Parathyroid adenoma (tissue), 2 donors: ENCODE results near the gene BID.
"Not testable (repeated sequence)": the region's sequence is repeated elsewhere in the genome, so short reads cannot be mapped to it uniquely, and the experiment has no call there.

ENCODE experiments used
- H2AFZ ChIP-seq: fragments of 300-600 bp; sonication (generic); one replicate; pipeline ENCODE4 v1.7.0; 2017; ENCODE audit warnings: antibody characterized with exemption, mild to moderate bottlenecking
- H3K27ac ChIP-seq: fragments of 300-600 bp; sonication (generic); one replicate; pipeline ENCODE4 v1.7.0; 2017
- H3K27me3 ChIP-seq: fragments of 300-600 bp; sonication (generic); one replicate; pipeline ENCODE4 v1.7.0; 2017; ENCODE audit warnings: low read length; ENCODE audit not compliant: control insufficient read depth, insufficient read depth
- H3K36me3 ChIP-seq: fragments of 300-600 bp; sonication (generic); one replicate; pipeline ENCODE4 v1.7.0; 2017; ENCODE audit warnings: low read length; ENCODE audit not compliant: control insufficient read depth, insufficient read depth
- H3K4me1 ChIP-seq: fragments of 300-600 bp; sonication (generic); one replicate; pipeline ENCODE4 v1.7.0; 2017; ENCODE audit warnings: control low read depth
- H3K4me2 ChIP-seq: fragments of 300-600 bp; sonication (generic); one replicate; pipeline ENCODE4 v1.7.0; 2017; ENCODE audit warnings: low read length
- H3K4me3 ChIP-seq: fragments of 300-600 bp; sonication (generic); one replicate; pipeline ENCODE4 v1.7.0; 2017; ENCODE audit warnings: low read depth, low read length
- H3K79me2 ChIP-seq: fragments of 300-600 bp; sonication (generic); one replicate; pipeline ENCODE4 v1.7.0; 2017; ENCODE audit warnings: control low read depth
- H3K9ac ChIP-seq: fragments of 300-600 bp; sonication (generic); one replicate; pipeline ENCODE4 v1.7.0; 2017; ENCODE audit warnings: mild to moderate bottlenecking
- H3K9me3 ChIP-seq: fragments of 300-600 bp; sonication (generic); one replicate; pipeline ENCODE4 v1.7.0; 2017; ENCODE audit warnings: low read length; ENCODE audit not compliant: control insufficient read depth
- CTCF ChIP-seq: fragments of 300-600 bp; sonication (generic); IDR thresholded peaks from one replicate; pipeline ENCODE4 v1.7.0; 2017; ENCODE audit warnings: antibody characterized with exemption, mild to moderate bottlenecking
- donor health status: primary hyperparathyroidism.

The BID gene

GRCh38 chr22:17769013-17769715 lies 5.1 kb downstream of the BID start:
- H3K9me3 ChIP-seq, result no peaks in the 10 kb centered on the region
- no peak overlapping the region for H3K9ac ChIP-seq
- no peak overlapping the region for H3K4me3 ChIP-seq
- no peaks in the 10 kb centered on the region for H3K36me3 ChIP-seq
- no peak overlapping the region for H3K4me2 ChIP-seq
- no peak overlapping the region for H3K27ac ChIP-seq
- no peak for TF ChIP-seq CTCF
- no peaks in the 10 kb centered on the region for H3K27me3 ChIP-seq
- no peaks in the 10 kb centered on the region for H3K79me2 ChIP-seq
- H3K4me1 ChIP-seq, result peaks cover 6% of the 10 kb centered on the region
- no peak overlapping the region for H2AFZ ChIP-seq

GRCh38 chr22:17767233-17768065 lies 6.8 kb downstream of the BID start:
- H3K4me2 ChIP-seq, result no peak overlapping the region
- no peak overlapping the region for H3K9ac ChIP-seq
- H3K27me3 ChIP-seq, result no peaks in the 10 kb centered on the region
- no peaks in the 10 kb centered on the region for H3K36me3 ChIP-seq
- H3K79me2 ChIP-seq, result no peaks in the 10 kb centered on the region
- no peak overlapping the region for H3K4me3 ChIP-seq
- no peaks in the 10 kb centered on the region for H3K4me1 ChIP-seq
- H3K27ac ChIP-seq, result no peak overlapping the region
- no peak for TF ChIP-seq CTCF
- H3K9me3 ChIP-seq, result no peaks in the 10 kb centered on the region
- H2AFZ ChIP-seq, result no peak overlapping the region

GRCh38 chr22:17764852-17765251 lies 9.4 kb downstream of the BID start:
- not testable (repeated sequence) for H3K27me3 ChIP-seq, H3K9me3 ChIP-seq, H3K9ac ChIP-seq, H3K36me3 ChIP-seq, H3K4me1 ChIP-seq, H2AFZ ChIP-seq, H3K4me2 ChIP-seq, H3K27ac ChIP-seq, H3K79me2 ChIP-seq, H3K4me3 ChIP-seq

- no peak overlapping the region for H3K9ac ChIP-seq
- no peak overlapping the region for H3K4me2 ChIP-seq
- H3K4me1 ChIP-seq, result no peaks in the 10 kb centered on the region
- H3K9me3 ChIP-seq, result no peaks in the 10 kb centered on the region
- H3K79me2 ChIP-seq, result no peaks in the 10 kb centered on the region
- no peak overlapping the region for H3K27ac ChIP-seq
- H3K36me3 ChIP-seq, result no peaks in the 10 kb centered on the region
- no peak overlapping the region for H2AFZ ChIP-seq
- no peak for TF ChIP-seq CTCF
- no peaks in the 10 kb centered on the region for H3K27me3 ChIP-seq
- H3K4me3 ChIP-seq, result no peak overlapping the region
Observed at GRCh38 chr22:17764036-17764435, 10.2 kb downstream of the BID start.

GRCh38 chr22:17763442-17763841 lies 10.8 kb downstream of the BID start:
- H3K27me3 ChIP-seq, H3K27ac ChIP-seq, H2AFZ ChIP-seq, H3K4me1 ChIP-seq, H3K4me2 ChIP-seq, H3K9ac ChIP-seq, H3K4me3 ChIP-seq, H3K9me3 ChIP-seq, H3K79me2 ChIP-seq, H3K36me3 ChIP-seq: not testable (repeated sequence)
